Measurements from ENCODE around the gene KLF16.

The KLF16 gene

DNA sequence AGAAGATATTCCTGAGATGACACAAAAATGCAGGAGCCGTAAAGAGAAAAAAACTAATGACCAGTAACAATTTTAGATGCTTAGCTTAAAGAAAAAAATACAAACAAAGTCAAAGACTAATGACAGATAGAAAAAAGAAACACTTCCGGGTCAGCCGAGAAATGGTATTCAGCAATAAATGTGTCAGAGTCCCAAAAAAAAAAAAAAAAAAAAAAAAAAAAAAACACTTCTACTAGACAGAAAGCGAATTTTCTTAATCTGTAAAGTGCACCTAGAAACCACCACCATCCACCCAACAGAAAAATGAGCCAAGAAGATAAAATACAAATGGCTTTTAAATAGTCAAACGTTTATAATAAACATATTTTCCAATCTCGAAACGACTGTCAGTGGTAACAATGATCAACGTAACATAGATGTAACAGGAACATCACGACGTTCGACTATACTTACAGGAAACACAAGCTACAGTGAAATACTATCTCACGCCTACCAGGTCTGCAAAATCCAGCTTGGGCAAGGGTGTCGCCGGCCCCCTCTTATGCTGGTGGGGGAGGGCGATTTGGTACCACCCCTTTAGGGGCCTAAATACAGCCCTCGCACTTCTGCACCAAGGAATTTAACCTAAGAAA is 11.3 kb upstream of the KLF16 start:
- TF ChIP-seq, protein P1, sequence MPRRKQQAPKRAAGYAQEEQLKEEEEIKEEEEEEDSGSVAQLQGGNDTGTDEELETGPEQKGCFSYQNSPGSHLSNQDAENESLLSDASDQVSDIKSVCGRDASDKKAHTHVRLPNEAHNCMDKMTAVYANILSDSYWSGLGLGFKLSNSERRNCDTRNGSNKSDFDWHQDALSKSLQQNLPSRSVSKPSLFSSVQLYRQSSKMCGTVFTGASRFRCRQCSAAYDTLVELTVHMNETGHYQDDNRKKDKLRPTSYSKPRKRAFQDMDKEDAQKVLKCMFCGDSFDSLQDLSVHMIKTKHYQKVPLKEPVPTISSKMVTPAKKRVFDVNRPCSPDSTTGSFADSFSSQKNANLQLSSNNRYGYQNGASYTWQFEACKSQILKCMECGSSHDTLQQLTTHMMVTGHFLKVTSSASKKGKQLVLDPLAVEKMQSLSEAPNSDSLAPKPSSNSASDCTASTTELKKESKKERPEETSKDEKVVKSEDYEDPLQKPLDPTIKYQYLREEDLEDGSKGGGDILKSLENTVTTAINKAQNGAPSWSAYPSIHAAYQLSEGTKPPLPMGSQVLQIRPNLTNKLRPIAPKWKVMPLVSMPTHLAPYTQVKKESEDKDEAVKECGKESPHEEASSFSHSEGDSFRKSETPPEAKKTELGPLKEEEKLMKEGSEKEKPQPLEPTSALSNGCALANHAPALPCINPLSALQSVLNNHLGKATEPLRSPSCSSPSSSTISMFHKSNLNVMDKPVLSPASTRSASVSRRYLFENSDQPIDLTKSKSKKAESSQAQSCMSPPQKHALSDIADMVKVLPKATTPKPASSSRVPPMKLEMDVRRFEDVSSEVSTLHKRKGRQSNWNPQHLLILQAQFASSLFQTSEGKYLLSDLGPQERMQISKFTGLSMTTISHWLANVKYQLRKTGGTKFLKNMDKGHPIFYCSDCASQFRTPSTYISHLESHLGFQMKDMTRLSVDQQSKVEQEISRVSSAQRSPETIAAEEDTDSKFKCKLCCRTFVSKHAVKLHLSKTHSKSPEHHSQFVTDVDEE (CRISPR knock-in tag; IDR thresholded peaks at IDR 0.05) = no peak
- TF ChIP-seq TOX (CRISPR knock-in tag; IDR thresholded peaks at IDR 0.05; ENCODE audit: borderline replicate concordance) (no peak), TCF4 (CRISPR knock-in tag; IDR thresholded peaks at IDR 0.05; ENCODE audit: borderline replicate concordance) (no peak), CSDC2 (CRISPR knock-in tag; IDR thresholded peaks at IDR 0.05) (no peak), SNAI2 (CRISPR knock-in tag; IDR thresholded peaks at IDR 0.05) (no peak), ZFP3 (CRISPR knock-in tag; IDR thresholded peaks at IDR 0.05) (no peak)
- ATAC-seq = peak; percentile 23

DNA sequence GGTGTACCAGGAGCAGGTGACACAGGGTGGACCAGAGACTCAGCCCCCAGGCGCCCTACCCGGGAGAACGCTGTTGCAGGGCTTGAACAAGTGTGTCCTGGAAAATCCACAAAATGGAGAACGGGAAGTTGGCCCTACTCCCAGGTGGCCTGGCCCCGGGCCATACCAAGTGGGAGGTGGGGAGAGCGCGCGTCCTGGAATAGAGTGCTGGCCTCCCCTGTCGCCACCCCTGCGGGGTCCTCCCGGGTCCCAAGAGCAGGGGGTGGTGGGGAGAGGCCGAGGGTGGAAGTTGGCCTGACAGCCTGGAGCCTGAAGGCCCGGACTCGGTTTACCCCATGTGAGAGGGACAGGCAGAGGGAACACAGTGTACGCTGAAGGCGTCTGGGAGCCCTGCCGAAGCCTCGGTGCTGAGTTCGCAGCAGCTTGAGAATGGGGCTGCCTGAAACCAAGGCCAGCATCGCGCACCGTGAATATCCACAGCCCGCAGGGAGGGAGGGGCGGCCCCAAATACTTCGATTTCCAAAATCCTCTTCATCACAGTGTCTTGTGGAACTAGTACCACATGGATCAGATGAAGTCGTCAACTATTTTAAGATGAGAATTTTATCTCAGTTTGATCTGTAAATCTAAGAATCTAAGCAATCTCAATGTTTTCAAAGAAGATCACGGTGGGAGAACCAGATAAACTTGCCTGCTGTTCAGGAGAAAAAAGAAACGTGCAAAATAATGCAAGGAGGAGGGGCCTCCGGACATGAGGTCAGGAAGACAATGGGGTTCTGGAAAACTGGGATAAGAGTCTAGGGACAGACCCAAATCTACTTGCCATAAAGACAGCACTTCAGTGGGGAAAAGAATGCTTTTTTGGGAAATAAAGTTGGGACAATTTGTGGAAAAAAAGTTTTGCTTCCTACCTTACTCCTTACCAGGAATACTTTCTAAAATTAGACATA is 10.4 kb upstream of the KLF16 start:
- TF ChIP-seq RARB (CRISPR knock-in tag; IDR thresholded peaks at IDR 0.05) (no peak), SNAI2 (CRISPR knock-in tag; IDR thresholded peaks at IDR 0.05) (peak; percentile 21; the same call in 1 of the 2 replicates), ESRRG (CRISPR knock-in tag; IDR thresholded peaks at IDR 0.05) (no peak)
- no peak for ATAC-seq

DNA sequence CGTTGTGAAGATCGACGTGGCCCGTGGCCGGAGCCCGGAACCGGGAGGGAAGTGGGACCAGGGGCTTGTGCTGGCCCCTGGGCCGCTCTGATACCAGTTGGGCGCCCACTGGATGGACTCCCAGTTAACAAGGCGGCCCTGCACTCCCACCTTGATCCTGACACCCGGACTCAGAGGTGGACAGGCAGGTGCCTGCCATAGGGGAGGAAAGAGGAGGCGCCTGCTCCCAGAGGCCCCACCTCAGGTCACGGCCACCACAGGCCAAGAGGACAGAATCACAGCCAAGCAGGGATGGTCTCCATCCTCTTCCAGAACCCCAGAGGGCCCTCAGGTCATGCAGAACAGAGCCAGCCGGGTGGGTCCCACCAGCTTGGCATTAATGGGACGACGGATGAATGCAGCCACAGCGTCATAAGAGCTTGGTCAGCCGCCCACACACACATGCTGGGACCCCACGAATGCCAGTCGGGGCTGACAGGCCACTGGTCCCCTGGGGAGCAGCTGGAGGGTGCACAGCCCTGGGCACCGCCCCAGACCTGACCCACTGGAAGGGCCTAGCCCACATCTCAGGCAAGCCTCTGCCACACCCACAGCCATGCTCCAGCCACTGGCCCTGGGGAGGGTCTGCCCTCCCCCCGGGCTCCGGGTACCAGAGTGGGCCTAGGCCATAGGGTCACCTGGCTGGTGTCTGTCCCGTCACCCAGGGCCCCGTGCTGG is 9.6 kb upstream of the KLF16 start:
- TF ChIP-seq PPARA (CRISPR knock-in tag; IDR thresholded peaks at IDR 0.05; ENCODE audit: borderline replicate concordance) (no peak), ZNF70 (CRISPR knock-in tag; IDR thresholded peaks at IDR 0.05) (no peak), ISL1 (CRISPR knock-in tag; IDR thresholded peaks at IDR 0.05) (no peak), ESRRG (CRISPR knock-in tag; IDR thresholded peaks at IDR 0.05) (no peak), RARB (CRISPR knock-in tag; IDR thresholded peaks at IDR 0.05) (no peak), ZFP30 (CRISPR knock-in tag; IDR thresholded peaks at IDR 0.05) (no peak), ZNF8 (CRISPR knock-in tag; IDR thresholded peaks at IDR 0.05) (no peak), ZC3H10 (CRISPR knock-in tag; IDR thresholded peaks at IDR 0.05) (no peak), ARNTL (CRISPR knock-in tag; IDR thresholded peaks at IDR 0.05; ENCODE audit: borderline replicate concordance, low read depth) (no peak), TOX (CRISPR knock-in tag; IDR thresholded peaks at IDR 0.05; ENCODE audit: borderline replicate concordance) (no peak), CSDC2 (CRISPR knock-in tag; IDR thresholded peaks at IDR 0.05) (no peak)
- TF ChIP-seq, protein P2, sequence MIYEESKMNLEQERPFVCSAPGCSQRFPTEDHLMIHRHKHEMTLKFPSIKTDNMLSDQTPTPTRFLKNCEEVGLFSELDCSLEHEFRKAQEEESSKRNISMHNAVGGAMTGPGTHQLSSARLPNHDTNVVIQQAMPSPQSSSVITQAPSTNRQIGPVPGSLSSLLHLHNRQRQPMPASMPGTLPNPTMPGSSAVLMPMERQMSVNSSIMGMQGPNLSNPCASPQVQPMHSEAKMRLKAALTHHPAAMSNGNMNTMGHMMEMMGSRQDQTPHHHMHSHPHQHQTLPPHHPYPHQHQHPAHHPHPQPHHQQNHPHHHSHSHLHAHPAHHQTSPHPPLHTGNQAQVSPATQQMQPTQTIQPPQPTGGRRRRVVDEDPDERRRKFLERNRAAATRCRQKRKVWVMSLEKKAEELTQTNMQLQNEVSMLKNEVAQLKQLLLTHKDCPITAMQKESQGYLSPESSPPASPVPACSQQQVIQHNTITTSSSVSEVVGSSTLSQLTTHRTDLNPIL (CRISPR knock-in tag; IDR thresholded peaks at IDR 0.05; ENCODE audit: low read depth) = no peak
- TF ChIP-seq, protein P3, sequence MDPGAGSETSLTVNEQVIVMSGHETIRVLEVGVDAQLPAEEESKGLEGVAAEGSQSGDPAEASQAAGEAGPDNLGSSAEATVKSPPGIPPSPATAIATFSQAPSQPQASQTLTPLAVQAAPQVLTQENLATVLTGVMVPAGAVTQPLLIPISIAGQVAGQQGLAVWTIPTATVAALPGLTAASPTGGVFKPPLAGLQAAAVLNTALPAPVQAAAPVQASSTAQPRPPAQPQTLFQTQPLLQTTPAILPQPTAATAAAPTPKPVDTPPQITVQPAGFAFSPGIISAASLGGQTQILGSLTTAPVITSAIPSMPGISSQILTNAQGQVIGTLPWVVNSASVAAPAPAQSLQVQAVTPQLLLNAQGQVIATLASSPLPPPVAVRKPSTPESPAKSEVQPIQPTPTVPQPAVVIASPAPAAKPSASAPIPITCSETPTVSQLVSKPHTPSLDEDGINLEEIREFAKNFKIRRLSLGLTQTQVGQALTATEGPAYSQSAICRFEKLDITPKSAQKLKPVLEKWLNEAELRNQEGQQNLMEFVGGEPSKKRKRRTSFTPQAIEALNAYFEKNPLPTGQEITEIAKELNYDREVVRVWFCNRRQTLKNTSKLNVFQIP (CRISPR knock-in tag; IDR thresholded peaks at IDR 0.05; ENCODE audit: borderline replicate concordance, low read depth) = no peak
- TF ChIP-seq, protein P1 (CRISPR knock-in tag; IDR thresholded peaks at IDR 0.05) = no peak

More for the DNA sequence above, 9.6 kb upstream of the KLF16 start:
- no peak for ATAC-seq
